ENCODE data around the gene CIRBP.

Gene CIRBP

DNA sequence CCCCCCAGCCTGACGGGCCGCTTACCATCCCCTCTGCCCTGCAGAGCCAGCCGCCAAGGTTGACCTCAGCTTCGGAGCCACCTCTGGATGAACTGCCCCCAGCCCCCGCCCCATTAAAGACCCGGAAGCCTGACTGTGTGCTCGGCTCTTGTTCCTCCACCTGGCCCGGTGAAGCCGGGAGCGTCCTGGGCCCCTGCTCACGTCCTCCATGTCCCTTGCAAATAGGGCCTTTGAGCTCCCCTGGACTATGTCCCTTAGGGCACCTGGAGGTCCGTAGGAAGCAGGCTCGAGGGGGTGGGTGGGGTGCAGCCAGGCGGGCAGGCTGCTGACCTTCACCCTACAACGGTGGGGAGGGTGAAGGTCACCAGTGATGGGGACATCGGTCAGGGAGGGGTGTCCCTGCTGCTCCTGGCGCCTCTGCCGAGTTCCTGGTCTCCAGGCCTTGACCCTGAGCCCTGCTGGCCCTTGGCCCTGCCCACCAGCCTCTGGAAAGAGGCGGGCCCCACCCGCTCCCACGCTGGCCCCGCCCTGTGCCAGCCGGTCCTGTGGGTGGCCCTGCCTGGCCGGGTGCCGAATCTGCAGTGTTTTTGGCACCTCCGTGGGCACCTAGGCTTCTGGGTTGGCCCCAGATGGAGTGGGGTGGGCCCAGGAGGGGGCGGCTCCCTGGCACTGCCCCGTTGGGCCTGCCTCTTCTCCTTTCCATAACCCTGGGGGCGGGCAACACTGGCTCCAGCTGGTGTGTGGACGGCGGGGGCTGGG lies 24.3 kb upstream of the CIRBP start:
- TF ChIP-seq GATA3 (IDR thresholded peaks at IDR 0.05; ENCODE audit: low read depth, low read length) (no peak), GATA2 (IDR thresholded peaks at IDR 0.05; ENCODE audit: low read depth, low read length) (no peak)

DNA sequence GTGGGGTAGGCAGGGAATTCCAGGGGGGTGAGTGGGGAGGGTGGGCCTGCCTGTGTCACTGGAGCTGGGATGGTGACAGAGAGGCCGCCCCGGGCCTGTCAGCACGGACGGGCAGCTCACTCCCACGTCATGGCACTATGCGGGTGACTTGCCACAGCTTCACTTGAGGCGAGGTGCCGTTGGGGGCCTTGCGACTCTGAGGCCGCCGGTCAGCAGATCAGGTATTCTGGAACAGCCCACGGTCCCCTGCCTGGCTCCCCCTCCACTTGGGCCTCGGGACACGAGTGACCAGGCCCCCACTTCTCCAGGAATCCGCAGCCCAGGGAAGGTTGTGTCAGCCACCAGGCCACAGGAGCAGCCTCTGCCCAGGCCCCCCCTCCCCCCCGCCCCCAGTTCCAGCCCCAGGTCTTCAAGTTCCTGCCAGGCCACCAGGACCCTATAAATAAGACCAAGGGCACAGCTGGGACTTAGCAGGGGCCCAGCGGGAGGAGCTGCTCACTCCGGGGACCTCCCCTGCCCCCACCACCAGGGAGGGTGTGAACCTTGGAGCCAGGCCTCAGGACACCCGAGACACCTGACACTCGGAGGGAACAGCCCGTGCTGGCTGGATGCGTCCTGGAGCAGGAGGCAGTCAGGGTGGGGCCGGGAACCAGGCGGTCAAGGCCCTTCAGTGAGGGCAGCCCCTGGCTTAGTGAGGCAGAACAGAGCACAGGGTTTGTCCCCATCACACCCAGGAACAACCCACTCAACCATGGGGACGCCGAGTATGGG lies 23.5 kb upstream of the CIRBP start:
- TF ChIP-seq GATA3 (IDR thresholded peaks at IDR 0.05; ENCODE audit: low read depth, low read length): no peak
- no peak for TF ChIP-seq GATA2 (IDR thresholded peaks at IDR 0.05; ENCODE audit: low read depth, low read length)

DNA sequence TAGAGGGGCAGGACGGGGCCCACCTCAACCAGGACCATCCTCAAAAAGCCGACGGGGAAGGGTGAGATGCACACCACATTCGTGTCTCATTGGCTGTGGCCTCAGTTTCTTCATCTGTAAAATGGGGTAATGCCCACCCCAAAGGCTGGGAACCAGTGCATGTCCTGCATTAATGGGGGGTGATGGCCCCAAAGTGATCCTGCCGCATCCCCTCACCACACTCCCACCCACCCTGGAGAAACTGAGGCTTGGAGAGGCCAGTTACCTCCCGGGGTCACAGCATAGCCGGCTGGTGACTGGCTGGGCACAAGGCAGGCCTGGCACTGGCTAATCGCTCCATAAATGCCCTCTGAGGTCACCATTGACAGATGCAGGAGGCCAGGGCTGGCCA lies 21.4 kb upstream of the CIRBP start:
- TF ChIP-seq GATA3 (IDR thresholded peaks at IDR 0.05; ENCODE audit: low read depth, low read length): no peak
- no peak for TF ChIP-seq GATA2 (IDR thresholded peaks at IDR 0.05; ENCODE audit: low read depth, low read length)

DNA sequence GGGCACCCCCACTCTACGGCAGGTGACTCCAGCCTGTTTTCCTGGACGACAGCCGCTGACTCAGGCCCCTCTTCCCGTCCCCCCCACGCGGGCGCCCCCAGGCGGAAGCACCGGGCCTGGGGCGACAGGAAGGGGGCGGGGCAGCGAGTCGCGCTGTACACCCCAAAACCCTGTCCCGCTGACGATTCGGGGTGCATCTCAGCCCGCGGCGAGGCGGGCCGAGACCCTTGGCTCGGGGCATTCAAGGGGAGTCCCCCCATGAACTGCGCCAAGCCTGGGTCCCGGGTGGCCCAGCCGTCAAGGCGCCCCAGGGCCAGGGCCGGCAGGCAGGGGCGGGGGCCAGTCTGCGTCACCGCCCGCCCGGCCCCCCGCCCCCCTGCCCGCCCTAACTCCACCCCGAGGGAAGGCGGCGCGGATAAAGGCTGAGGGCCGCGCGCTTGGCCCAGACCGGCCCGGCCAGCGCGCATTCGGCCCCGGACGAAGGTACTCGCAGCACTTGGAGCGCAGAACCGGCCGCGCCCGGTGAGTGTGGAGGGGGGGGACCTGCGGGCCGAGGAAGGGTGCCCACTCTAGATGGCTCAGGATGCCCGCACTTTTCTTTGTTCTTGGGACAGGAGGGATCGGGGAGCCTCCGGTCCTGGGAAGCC lies 20.9 kb upstream of the CIRBP start, which contains the start of gene MIDN:
Gene MIDN, plus strand, starts transcription at position 445 of the 647 bp plus-strand sequence. CDS start 1,714 bp downstream, outside the sequence.
- TF ChIP-seq GATA2 (IDR thresholded peaks at IDR 0.05; ENCODE audit: low read depth, low read length) (no peak), GATA3 (IDR thresholded peaks at IDR 0.05; ENCODE audit: low read depth, low read length) (no peak)

DNA sequence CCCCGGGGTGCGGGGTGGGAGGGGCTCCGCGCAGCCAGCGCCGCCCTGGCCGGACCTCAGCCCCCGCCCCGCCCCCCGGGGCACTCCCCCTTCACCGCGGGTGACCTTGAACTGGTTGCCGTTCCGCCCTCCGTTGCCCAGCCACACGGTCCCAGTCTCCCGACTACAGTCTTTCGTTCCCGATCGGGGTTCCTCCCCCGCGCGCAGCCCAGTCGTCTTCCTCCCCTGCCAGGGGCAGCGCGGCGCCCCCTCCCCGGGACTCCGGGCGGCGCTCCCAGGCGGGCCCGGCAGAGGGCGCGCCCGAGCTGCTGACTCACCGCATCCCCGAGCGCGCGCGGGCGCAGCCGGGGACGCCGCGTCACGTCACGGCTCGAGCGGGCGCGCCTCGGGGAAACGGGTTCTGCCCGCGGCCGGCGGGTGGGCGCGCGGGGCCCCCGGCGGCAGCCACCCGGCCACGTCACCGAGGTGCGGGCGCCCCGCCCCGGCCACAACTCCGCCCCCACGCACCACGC lies 20.3 kb upstream of the CIRBP start:
- TF ChIP-seq GATA2 (IDR thresholded peaks at IDR 0.05; ENCODE audit: low read depth, low read length) (no peak), GATA3 (IDR thresholded peaks at IDR 0.05; ENCODE audit: low read depth, low read length) (no peak)

DNA sequence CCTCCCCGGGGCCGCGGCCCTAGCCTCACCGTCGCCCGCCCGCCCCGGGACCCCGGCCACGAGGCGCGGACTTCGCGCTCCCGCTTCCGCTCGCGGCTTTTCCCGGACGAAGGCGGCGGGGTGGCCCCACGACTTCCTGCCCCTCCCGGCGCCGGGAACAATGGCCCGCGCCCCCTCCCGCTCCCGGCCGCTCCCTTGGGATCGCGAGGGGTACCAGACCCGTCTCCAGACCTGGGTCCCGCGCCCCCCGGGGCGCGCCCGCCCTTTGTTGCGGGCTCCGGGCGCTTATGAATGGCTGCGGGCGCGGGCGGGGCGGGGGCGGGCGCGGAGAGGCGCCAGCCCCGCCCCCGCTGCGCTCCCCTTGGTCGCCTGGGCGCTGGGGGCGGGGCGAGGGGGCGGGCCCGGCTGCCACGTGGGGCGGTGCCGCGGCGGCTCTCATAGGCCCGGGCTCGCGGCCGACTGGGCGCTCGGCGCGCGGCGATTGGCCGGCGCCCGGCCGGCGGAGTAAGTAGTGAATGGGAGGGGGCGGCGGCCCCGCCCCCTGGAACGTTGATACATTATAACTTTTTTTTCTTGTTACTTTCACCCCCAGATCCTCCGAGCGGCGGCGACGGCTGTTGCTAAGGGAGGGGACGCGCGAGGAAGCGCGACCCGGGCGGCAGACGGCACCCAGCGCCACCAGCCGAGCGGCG lies 19.7 kb upstream of the CIRBP start:
- no peak for TF ChIP-seq GATA3 (IDR thresholded peaks at IDR 0.05; ENCODE audit: low read depth, low read length)
- TF ChIP-seq GATA2 (IDR thresholded peaks at IDR 0.05; ENCODE audit: low read depth, low read length): no peak

DNA sequence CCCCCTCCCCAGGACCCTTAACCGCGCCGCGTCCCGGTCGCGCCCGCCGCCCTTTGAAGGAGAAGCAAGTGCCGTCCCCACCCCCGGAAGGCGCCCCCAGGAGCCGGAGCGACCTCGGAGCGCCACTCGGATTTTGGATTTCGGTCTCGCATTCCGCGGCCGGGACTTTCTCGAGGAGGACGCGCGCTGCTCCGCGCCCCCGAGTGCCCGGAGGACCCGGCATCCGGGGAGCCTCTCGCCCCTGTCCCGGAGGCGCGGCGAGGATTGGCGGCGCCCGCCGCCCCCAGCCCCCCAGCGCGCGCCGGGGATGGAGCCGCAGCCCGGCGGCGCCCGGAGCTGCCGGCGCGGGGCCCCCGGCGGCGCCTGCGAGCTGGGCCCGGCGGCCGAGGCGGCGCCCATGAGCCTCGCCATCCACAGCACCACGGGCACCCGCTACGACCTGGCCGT lies 19.1 kb upstream of the CIRBP start:
- TF ChIP-seq GATA2 (IDR thresholded peaks at IDR 0.05; ENCODE audit: low read depth, low read length) (no peak), GATA3 (IDR thresholded peaks at IDR 0.05; ENCODE audit: low read depth, low read length) (no peak)

DNA sequence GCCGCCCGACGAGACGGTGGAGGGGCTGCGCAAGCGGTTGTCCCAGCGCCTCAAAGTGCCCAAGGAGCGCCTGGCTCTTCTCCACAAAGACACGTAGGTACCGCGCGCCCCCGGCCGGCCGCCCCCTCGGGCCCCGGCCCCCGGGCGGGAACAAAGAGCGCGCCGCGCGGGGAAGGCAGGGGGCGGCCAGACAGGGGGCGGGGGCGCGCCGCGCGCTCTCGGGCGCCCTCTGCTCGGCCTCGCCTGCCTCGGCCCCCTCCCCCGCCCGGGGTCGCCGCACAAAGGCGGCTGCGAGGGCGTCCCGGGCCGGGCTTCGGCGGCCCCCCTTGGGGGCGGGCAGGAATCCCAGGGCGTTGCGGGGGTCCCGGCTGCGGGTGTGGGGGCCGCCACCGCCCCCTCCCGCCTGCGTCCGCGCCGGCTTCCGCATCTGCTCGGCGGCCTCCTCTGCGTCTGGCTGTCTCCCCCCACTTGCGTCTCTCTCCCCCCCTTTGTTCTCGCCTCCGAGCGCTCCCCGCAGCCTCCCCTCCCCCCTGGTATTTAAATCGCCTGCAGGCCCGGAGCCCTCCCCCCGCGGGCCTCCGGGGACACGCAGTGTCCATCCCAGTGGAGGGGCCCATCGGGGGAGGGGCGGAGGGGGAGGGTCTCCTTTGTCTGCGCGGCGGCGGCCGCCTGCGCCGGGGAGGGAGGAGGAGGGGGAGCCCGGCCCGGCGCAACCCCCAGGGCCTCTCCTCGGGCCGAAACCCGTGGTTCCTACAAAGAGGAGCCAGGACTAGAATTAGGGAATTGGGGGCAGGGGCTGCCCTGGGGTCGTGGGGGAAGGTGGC lies 18.5 kb upstream of the CIRBP start:
- TF ChIP-seq GATA2 (IDR thresholded peaks at IDR 0.05; ENCODE audit: low read depth, low read length) (no peak), GATA3 (IDR thresholded peaks at IDR 0.05; ENCODE audit: low read depth, low read length) (no peak)

DNA sequence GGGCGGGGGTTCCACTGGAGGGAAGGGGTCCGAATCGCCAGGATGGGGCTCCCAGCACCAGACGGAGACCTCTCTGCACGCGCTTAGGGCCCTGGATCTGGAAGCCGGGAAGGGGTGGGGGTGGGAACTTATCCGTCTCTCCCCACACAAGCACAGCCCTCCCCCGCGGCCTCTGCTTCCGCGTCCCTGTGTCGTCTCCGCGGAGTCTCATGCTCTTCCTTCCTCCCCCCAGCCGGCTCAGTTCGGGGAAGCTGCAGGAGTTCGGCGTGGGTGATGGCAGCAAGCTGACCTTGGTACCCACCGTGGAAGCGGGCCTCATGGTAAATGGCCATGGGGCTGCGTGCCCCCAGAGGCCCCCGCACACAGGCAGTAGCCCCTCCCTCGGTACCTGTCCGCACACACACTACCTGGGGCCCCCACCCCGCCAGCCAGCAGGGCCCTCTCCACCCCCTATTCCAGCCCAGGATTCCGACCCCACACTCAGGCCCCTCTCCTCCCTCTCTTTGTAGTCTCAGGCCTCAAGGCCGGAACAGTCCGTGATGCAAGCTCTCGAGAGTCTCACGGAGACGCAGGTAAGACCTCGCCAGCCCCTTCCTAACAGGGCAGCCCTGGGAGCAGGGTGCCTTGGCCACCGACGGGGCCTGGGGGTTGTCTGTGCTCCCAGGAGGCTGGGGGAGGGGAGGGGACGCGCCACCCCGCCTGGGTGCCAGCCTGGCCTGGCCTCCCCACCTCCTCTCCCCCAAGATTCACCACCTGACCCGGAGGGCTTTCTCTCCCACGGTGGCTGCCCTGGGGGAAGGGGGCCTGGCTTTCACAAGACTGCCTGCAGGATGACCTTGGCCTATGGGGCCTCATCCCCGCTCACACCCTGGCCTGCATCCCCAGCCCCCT lies 17.6 kb upstream of the CIRBP start:
- no peak for TF ChIP-seq GATA2 (IDR thresholded peaks at IDR 0.05; ENCODE audit: low read depth, low read length)
- no peak for TF ChIP-seq GATA3 (IDR thresholded peaks at IDR 0.05; ENCODE audit: low read depth, low read length)

DNA sequence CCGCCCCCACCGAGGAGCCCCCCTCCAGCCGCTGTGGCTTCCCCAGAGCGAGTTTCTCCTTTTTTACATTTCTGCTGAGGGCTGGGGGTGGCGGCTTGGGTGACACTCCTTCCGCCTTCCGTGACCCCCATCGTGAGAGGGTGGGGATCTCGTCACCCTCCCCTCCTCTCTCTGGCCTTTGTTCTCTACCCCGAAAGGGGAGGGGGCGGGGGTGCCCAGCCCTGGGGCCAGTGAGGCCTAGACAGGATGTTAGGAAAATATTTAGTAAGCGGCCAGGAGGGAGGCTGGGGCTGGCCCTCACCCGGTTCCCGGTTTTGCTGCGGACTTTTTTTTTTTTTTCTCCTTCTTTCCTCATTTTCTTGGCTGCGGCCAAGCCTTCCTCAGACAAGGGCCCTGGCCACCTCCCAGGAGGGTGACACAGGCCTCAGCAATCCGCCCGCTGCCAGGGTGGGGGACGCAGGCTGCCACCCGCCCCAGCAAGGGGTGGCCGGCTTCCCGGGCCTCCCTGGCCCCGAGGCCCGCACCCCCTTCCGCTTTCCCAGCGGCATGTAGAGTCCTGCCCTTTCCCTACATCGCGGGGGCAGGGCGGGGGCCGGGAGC lies 16.8 kb upstream of the CIRBP start:
- no peak for TF ChIP-seq GATA3 (IDR thresholded peaks at IDR 0.05; ENCODE audit: low read depth, low read length)
- no peak for TF ChIP-seq GATA2 (IDR thresholded peaks at IDR 0.05; ENCODE audit: low read depth, low read length)

DNA sequence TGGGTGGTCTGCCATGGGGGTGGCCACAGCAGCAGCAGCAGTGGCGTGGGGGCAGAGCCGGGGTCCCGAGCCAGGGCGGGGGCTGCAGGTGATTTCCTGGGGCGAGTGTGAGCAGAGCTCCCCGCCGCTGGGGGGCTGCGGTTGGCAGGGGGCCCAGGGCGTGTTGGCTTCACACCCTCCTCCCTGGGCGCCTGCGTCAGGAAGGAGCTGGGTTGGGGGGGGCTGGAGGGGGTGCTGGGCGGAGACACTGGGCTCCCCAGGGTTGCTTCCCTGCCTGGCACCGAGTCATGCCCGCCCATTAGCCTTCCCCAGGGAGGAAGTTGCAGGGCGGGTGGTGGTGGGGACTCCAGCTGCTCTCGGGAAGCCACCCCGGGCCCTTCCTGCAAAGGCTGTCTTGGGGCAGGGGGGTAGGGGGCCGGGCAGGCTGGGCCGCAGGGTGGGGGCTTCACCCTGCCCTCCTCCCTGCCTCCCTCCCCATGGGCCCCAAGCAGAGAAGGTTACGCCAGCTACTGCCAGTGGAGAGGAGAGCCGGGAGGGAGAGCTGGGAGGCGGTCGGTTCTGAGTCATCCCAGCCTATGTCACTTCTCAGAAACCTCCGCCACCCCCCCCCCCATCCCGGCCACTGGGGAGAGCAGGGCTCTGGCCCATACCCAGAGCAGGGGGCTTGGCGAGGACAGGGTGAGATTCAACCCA lies 16.2 kb upstream of the CIRBP start:
- TF ChIP-seq GATA2 (IDR thresholded peaks at IDR 0.05; ENCODE audit: low read depth, low read length): no peak
- no peak for TF ChIP-seq GATA3 (IDR thresholded peaks at IDR 0.05; ENCODE audit: low read depth, low read length)

Data from SH-SY5Y (cell line).